Activated CD8-positive, alpha-beta memory T cell treated with anti-CD3 and anti-CD28 coated beads, Interleukin-2, amount 10 ng/mL, durations not matched to agents 7 days and 5 days (primary cell): Measurements from ENCODE around the gene CPVL. TPM values are rescaled to one million over a fixed set of nuclear protein-coding genes. Genes with fewer than 3 reads are reported as not detected.
"Not testable (repeated sequence)": the region's sequence is repeated elsewhere in the genome, so short reads cannot be mapped to it uniquely, and the experiment has no call there.

ENCODE experiments used
- ATAC-seq: fragments of 150-1000 bp; cut with Tn5 transposase; one replicate; pipeline ENCODE4 v1.10.0; 2021; ENCODE audit warnings: moderate library complexity
- CTCF ChIA-PET: fragments of 350-600 bp; sonication (Branson Sonifier 250); formaldehyde crosslinking; loops from one replicate; lab custom pipeline; 2021; ENCODE audit warnings: antibody characterized with exemption; lab: Charles Lee
- DNase-seq: peaks from one replicate; pipeline ENCODE4 v3.0.0-alpha.2; 2020
- H3K27ac Mint-ChIP-seq: one replicate; pipeline ENCODE4 v1.8.0; 2021; ENCODE audit warnings: mild to moderate bottlenecking, mixed read lengths
- H3K27me3 Mint-ChIP-seq: one replicate; pipeline ENCODE4 v1.8.0; 2021; ENCODE audit warnings: mixed read lengths
- H3K36me3 Mint-ChIP-seq: one replicate; pipeline ENCODE4 v1.8.0; 2021; ENCODE audit warnings: mild to moderate bottlenecking, mixed read lengths
- H3K4me1 Mint-ChIP-seq: one replicate; pipeline ENCODE4 v1.8.0; 2021; ENCODE audit warnings: mixed read lengths
- H3K4me3 Mint-ChIP-seq: one replicate; pipeline ENCODE4 v1.8.0; 2021; ENCODE audit warnings: mild to moderate bottlenecking, moderate library complexity, mixed read lengths
- H3K9me3 Mint-ChIP-seq: one replicate; pipeline ENCODE4 v1.8.0; 2022; ENCODE audit warnings: low read depth, mixed read lengths
- total RNA-seq, 2 experiments: library from RNA; stranded (reverse); gene quantifications; one replicate each; pipeline ENCODE4 v1.2.3, GENCODE V29; 2021

The CPVL gene
- total RNA-seq, 2 experiments from 2014 or later: 0.33 to 1.8 TPM

GRCh38 chr7:29109899-29110298 is 36.4 kb downstream of the CPVL start:
- CTCF ChIA-PET: interaction anchor here (1.1 to 14.2 kb wide), 5 partner anchors 19 to 299 kb away, joined by 3 to 289 read pairs (median 4); no protein-coding TSS in a partner anchor
- Mint-ChIP-seq H3K27ac (no peak overlapping the region), H3K9me3 (no peaks in the 10 kb centered on the region), H3K36me3 (no peaks in the 10 kb centered on the region), H3K4me3 (no peak overlapping the region), H3K4me1 (peaks cover 12% of the 10 kb centered on the region), H3K27me3 (peaks cover 39% of the 10 kb centered on the region)
- ATAC-seq (no peak), DNase-seq (no peak)

GRCh38 chr7:29109358-29109757 is 37.0 kb downstream of the CPVL start:
- no peak for ATAC-seq
- peaks cover 12% of the 10 kb centered on the region for H3K4me1 Mint-ChIP-seq
- no peak overlapping the region for H3K4me3 Mint-ChIP-seq
- H3K36me3 Mint-ChIP-seq: no peaks in the 10 kb centered on the region
- peaks cover 36% of the 10 kb centered on the region for H3K27me3 Mint-ChIP-seq
- no peaks in the 10 kb centered on the region for H3K9me3 Mint-ChIP-seq
- CTCF ChIA-PET: interaction anchor here (1.1 to 14.2 kb wide), 5 partner anchors 20 to 299 kb away, joined by 3 to 289 read pairs (median 3); no protein-coding TSS in a partner anchor
- no peak overlapping the region for H3K27ac Mint-ChIP-seq
- DNase-seq: no peak

GRCh38 chr7:29107056-29107455 is 39.3 kb downstream of the CPVL start:
- ATAC-seq: no peak
- no peaks in the 10 kb centered on the region for H3K9me3 Mint-ChIP-seq
- H3K27me3 Mint-ChIP-seq: peaks cover 27% of the 10 kb centered on the region
- H3K4me1 Mint-ChIP-seq: no peaks in the 10 kb centered on the region
- no peak for DNase-seq
- CTCF ChIA-PET: interaction anchor here (0.7 to 14.2 kb wide), 26 partner anchors 11 to 309 kb away, joined by 3 to 289 read pairs (median 4); partner anchors contain the start of gene TRIL
- no peak overlapping the region for H3K27ac Mint-ChIP-seq
- H3K4me3 Mint-ChIP-seq: no peak overlapping the region
- no peaks in the 10 kb centered on the region for H3K36me3 Mint-ChIP-seq

GRCh38 chr7:29106669-29106988 is 39.7 kb downstream of the CPVL start:
- DNase-seq (no peak), ATAC-seq (no peak)
- Mint-ChIP-seq H3K9me3 (no peaks in the 10 kb centered on the region), H3K36me3 (no peaks in the 10 kb centered on the region), H3K4me3 (no peak overlapping the region), H3K27me3 (peaks cover 23% of the 10 kb centered on the region), H3K27ac (no peak overlapping the region), H3K4me1 (no peaks in the 10 kb centered on the region)
- CTCF ChIA-PET: interaction anchor here (0.7 to 14.2 kb wide), 26 partner anchors 10 to 309 kb away, joined by 3 to 289 read pairs (median 4); partner anchors contain the start of gene TRIL

- H3K36me3 Mint-ChIP-seq: no peaks in the 10 kb centered on the region
- DNase-seq (no peak), ATAC-seq (peak; percentile 69)
- CTCF ChIA-PET: interaction anchor here (0.7 to 14.2 kb wide), 26 partner anchors 10 to 310 kb away, joined by 3 to 289 read pairs (median 4); partner anchors contain the start of gene TRIL
- H3K27me3 Mint-ChIP-seq: peaks cover 18% of the 10 kb centered on the region
- H3K9me3 Mint-ChIP-seq: no peaks in the 10 kb centered on the region
- no peaks in the 10 kb centered on the region for H3K4me1 Mint-ChIP-seq
- no peak overlapping the region for H3K4me3 Mint-ChIP-seq
- H3K27ac Mint-ChIP-seq: no peak overlapping the region
Observed at GRCh38 chr7:29105752-29106668, 40.3 kb downstream of the CPVL start.

- no peaks in the 10 kb centered on the region for H3K36me3 Mint-ChIP-seq
- no peak overlapping the region for H3K27ac Mint-ChIP-seq
- H3K4me3 Mint-ChIP-seq: no peak overlapping the region
- CTCF ChIA-PET: interaction anchor here (1.9 to 14.2 kb wide), 2 partner anchors 13 to 182 kb away, joined by 8 to 289 read pairs; no protein-coding TSS in a partner anchor
- H3K9me3 Mint-ChIP-seq: no peaks in the 10 kb centered on the region
- no peaks in the 10 kb centered on the region for H3K4me1 Mint-ChIP-seq
- ATAC-seq (no peak), DNase-seq (no peak)
- H3K27me3 Mint-ChIP-seq: peaks cover 13% of the 10 kb centered on the region
Observed at GRCh38 chr7:29105191-29105590, 41.1 kb downstream of the CPVL start.

- no peaks in the 10 kb centered on the region for H3K36me3 Mint-ChIP-seq
- ATAC-seq: peak; percentile 55
- peaks cover under 1% of the 10 kb centered on the region for H3K27me3 Mint-ChIP-seq
- no peak overlapping the region for H3K4me3 Mint-ChIP-seq
- CTCF ChIA-PET: interaction anchor here (1.4 to 14.2 kb wide), 4 partner anchors 11 to 179 kb away, joined by 3 to 289 read pairs (median 4); no protein-coding TSS in a partner anchor
- peak; percentile 64 for DNase-seq
- no peaks in the 10 kb centered on the region for H3K9me3 Mint-ChIP-seq
- no peak overlapping the region for H3K27ac Mint-ChIP-seq
- no peaks in the 10 kb centered on the region for H3K4me1 Mint-ChIP-seq
Observed at GRCh38 chr7:29102558-29103151, 43.7 kb downstream of the CPVL start.

GRCh38 chr7:29100924-29101323 is 45.4 kb downstream of the CPVL start:
- ATAC-seq: no peak

GRCh38 chr7:29099896-29100847 is 46.2 kb downstream of the CPVL start:
- Mint-ChIP-seq H3K36me3 (no peaks in the 10 kb centered on the region), H3K9me3 (no peaks in the 10 kb centered on the region), H3K27me3 (peaks cover 1% of the 10 kb centered on the region), H3K4me3 (no peak overlapping the region), H3K4me1 (peaks cover 8% of the 10 kb centered on the region), H3K27ac (no peak overlapping the region)
- ATAC-seq (no peak), DNase-seq (no peak)
- CTCF ChIA-PET: interaction anchor here (0.9 to 14.2 kb wide), 4 partner anchors 8 to 309 kb away, joined by 3 to 289 read pairs (median 6); no protein-coding TSS in a partner anchor

More at GRCh38 chr7:29100924-29101323, 45.4 kb downstream of the CPVL start:
- Mint-ChIP-seq H3K4me1 (peaks cover 6% of the 10 kb centered on the region), H3K4me3 (no peak overlapping the region), H3K27ac (no peak overlapping the region), H3K9me3 (no peaks in the 10 kb centered on the region), H3K27me3 (no peaks in the 10 kb centered on the region), H3K36me3 (no peaks in the 10 kb centered on the region)
- no peak for DNase-seq
- CTCF ChIA-PET: interaction anchor here (1.4 to 14.2 kb wide), 2 partner anchors 9 to 177 kb away, joined by 4 to 289 read pairs; no protein-coding TSS in a partner anchor

GRCh38 chr7:29096446-29096730 is 49.9 kb downstream of the CPVL start:
- H3K27me3 Mint-ChIP-seq: peaks cover 18% of the 10 kb centered on the region

GRCh38 chr7:29095631-29096445 is 50.5 kb downstream of the CPVL start:
- H3K4me1 Mint-ChIP-seq: peaks cover 16% of the 10 kb centered on the region
- H3K36me3 Mint-ChIP-seq: no peaks in the 10 kb centered on the region
- ATAC-seq (peak; percentile 24), DNase-seq (no peak)
- H3K9me3 Mint-ChIP-seq: no peaks in the 10 kb centered on the region
- H3K27me3 Mint-ChIP-seq: peaks cover 18% of the 10 kb centered on the region
- CTCF ChIA-PET: interaction anchor here (1.0 kb wide), 1 partner anchor 11 kb away, joined by 4 read pairs; no protein-coding TSS in a partner anchor
- H3K4me3 Mint-ChIP-seq: no peak overlapping the region
- H3K27ac Mint-ChIP-seq: no peak overlapping the region

More at GRCh38 chr7:29096446-29096730, 49.9 kb downstream of the CPVL start:
- ATAC-seq (no peak), DNase-seq (no peak)
- Mint-ChIP-seq H3K9me3 (no peaks in the 10 kb centered on the region), H3K4me1 (peaks cover 11% of the 10 kb centered on the region), H3K27ac (no peak overlapping the region), H3K36me3 (no peaks in the 10 kb centered on the region), H3K4me3 (no peak overlapping the region)
- CTCF ChIA-PET: interaction anchor here (1.0 kb wide), 1 partner anchor 10 kb away, joined by 4 read pairs; no protein-coding TSS in a partner anchor

- H3K9me3 Mint-ChIP-seq, H3K36me3 Mint-ChIP-seq, DNase-seq, H3K27ac Mint-ChIP-seq, H3K4me3 Mint-ChIP-seq, ATAC-seq: not testable (repeated sequence)
- Mint-ChIP-seq H3K27me3 (peaks cover 18% of the 10 kb centered on the region), H3K4me1 (peaks cover 23% of the 10 kb centered on the region)
- CTCF ChIA-PET: interaction anchor here (1.0 to 4.8 kb wide), 3 partner anchors 21 to 171 kb away, joined by 3 to 37 read pairs (median 4); no protein-coding TSS in a partner anchor
Observed at GRCh38 chr7:29093091-29093490, 53.2 kb downstream of the CPVL start.
